Neuronal stem cell (in vitro differentiated cells): ENCODE measurements around the gene DNER.

Source experiments
- DNase-seq: peaks from one replicate; pipeline ENCODE4 v3.0.0-alpha.2; 2013; ENCODE audit warnings: low spot score
- H2AFZ ChIP-seq: one replicate; pipeline ENCODE4 v1.6.1; 2013; ENCODE audit warnings: mild to moderate bottlenecking, low read length, inconsistent platforms
- H2AK5ac ChIP-seq: 2 replicates; pipeline ENCODE4 v1.6.1; 2013; ENCODE audit warnings: low read depth, mild to moderate bottlenecking, inconsistent platforms, low read length, moderate library complexity, mixed read lengths
- H2BK120ac ChIP-seq: 2 replicates; pipeline ENCODE4 v1.6.1; 2013; ENCODE audit warnings: low read depth, mild to moderate bottlenecking, inconsistent platforms, low read length, moderate library complexity, mixed read lengths
- H2BK12ac ChIP-seq: one replicate; pipeline ENCODE4 v1.6.1; 2013; ENCODE audit warnings: low read length, inconsistent platforms
- H2BK15ac ChIP-seq: 2 replicates; pipeline ENCODE4 v1.6.1; 2013; ENCODE audit warnings: mild to moderate bottlenecking, low read length, inconsistent platforms, mixed read lengths
- H2BK5ac ChIP-seq: one replicate; pipeline ENCODE4 v1.6.1; 2013; ENCODE audit warnings: inconsistent platforms, mild to moderate bottlenecking, low read length, moderate library complexity
- H3K14ac ChIP-seq: one replicate; pipeline ENCODE4 v1.6.1; 2013; ENCODE audit warnings: low read length, inconsistent platforms
- H3K18ac ChIP-seq: 2 replicates; pipeline ENCODE4 v1.6.1; 2013; ENCODE audit warnings: low read length, inconsistent platforms
- H3K23ac ChIP-seq: 2 replicates; pipeline ENCODE4 v1.6.1; 2013; ENCODE audit warnings: low read depth, mild to moderate bottlenecking, mixed read lengths, low read length, inconsistent platforms; ENCODE audit not compliant: poor library complexity
- H3K27ac ChIP-seq: replicated peaks from 3 replicates; pipeline ENCODE4 v1.5.1; 2013; ENCODE audit warnings: low read length, inconsistent platforms
- H3K27me3 ChIP-seq, 3 experiments: 2 replicates each; pipeline ENCODE4 v1.6.1; 2013; ENCODE audit warnings: low read length in 3 of 3, mild to moderate bottlenecking in 2 of 3, inconsistent platforms in 1 of 3, low read depth in 1 of 3, mixed read lengths in 1 of 3, moderate library complexity in 1 of 3; ENCODE audit not compliant: control insufficient read depth in 3 of 3, insufficient read depth in 3 of 3
- H3K36me3 ChIP-seq, 2 donors: replicated peaks in 1 of 2; 2 replicates each; pipeline ENCODE4 v1.6.1; 2013; ENCODE audit warnings: low read length in 2 of 2; ENCODE audit not compliant: control insufficient read depth in 2 of 2, insufficient read depth in 2 of 2
- H3K4ac ChIP-seq: 2 replicates; pipeline ENCODE4 v1.6.1; 2013; ENCODE audit warnings: inconsistent platforms, mild to moderate bottlenecking, low read length, moderate library complexity
- H3K4me1 ChIP-seq, 2 donors: 1 replicate in 1 of 2; 2 replicates in 1 of 2; pipeline ENCODE4 v1.6.1; 2013; ENCODE audit warnings: low read length in 2 of 2, low read depth in 1 of 2; ENCODE audit not compliant: control insufficient read depth in 2 of 2, insufficient read depth in 1 of 2
- H3K4me2 ChIP-seq: one replicate; pipeline ENCODE4 v1.6.1; 2013; ENCODE audit warnings: mild to moderate bottlenecking, low read length, inconsistent platforms; ENCODE audit not compliant: insufficient read depth, poor library complexity, severe bottlenecking
- H3K4me3 ChIP-seq, 2 donors: 2 replicates each; pipeline ENCODE4 v1.5.1; 2013; ENCODE audit warnings: low read length in 2 of 2, mild to moderate bottlenecking in 2 of 2, inconsistent platforms in 1 of 2, moderate library complexity in 1 of 2
- H3K79me1 ChIP-seq: one replicate; pipeline ENCODE4 v1.6.1; 2013; ENCODE audit warnings: low read depth, mild to moderate bottlenecking, inconsistent platforms, low read length, moderate library complexity
- H3K9ac ChIP-seq: one replicate; pipeline ENCODE4 v1.6.1; 2013; ENCODE audit warnings: mild to moderate bottlenecking, low read depth, low read length, inconsistent platforms; ENCODE audit not compliant: poor library complexity
- H3K9me3 ChIP-seq, 2 donors: replicated peaks in 1 of 2; 2 replicates each; pipeline versions ENCODE3 to v1.6.1; 2013; ENCODE audit warnings: low read length in 2 of 2, mild to moderate bottlenecking in 2 of 2, inconsistent platforms in 1 of 2, low read depth in 1 of 2, mixed read lengths in 1 of 2, moderate library complexity in 1 of 2; ENCODE audit not compliant: control insufficient read depth in 2 of 2, insufficient read depth in 1 of 2
- H4K8ac ChIP-seq: one replicate; pipeline ENCODE4 v1.6.1; 2013; ENCODE audit warnings: low read depth, mild to moderate bottlenecking, inconsistent platforms, low read length, moderate library complexity
- H4K91ac ChIP-seq: one replicate; pipeline ENCODE4 v1.6.1; 2013; ENCODE audit warnings: low read length, low read depth, mild to moderate bottlenecking, inconsistent platforms; ENCODE audit not compliant: poor library complexity
- WGBS, 2 donors: extraction: QIAGEN DNeasy Blood & Tissue Kit; methylation state at CpG; one replicate each; pipeline ENCODE4 v1.1.7; 2013; ENCODE audit warnings: missing lambda C conversion rate in 2 of 2, mixed read lengths in 1 of 2; ENCODE audit not compliant: insufficient read length in 2 of 2, insufficient replicate concordance in 1 of 2; ENCODE audit errors: extremely low coverage in 2 of 2; 5-methylcytosine and 5-hydroxymethylcytosine counted together

DNER gene

GRCh38 chr2:229409751-229410181, 304.6 kb downstream of the DNER start:
- Histone ChIP-seq H3K4me2 (no peak overlapping the region), H3K9me3 (no peaks in the 10 kb centered on the region), H2BK120ac (no peak overlapping the region), H3K36me3 (no peaks in the 10 kb centered on the region), H2AK5ac (no peak overlapping the region), H4K8ac (no peak overlapping the region), H2BK5ac (no peak overlapping the region), H3K18ac (no peak overlapping the region), H3K27ac (no peak overlapping the region), H2BK12ac (no peak overlapping the region), H3K14ac (no peak overlapping the region), H3K27me3 (peaks cover 0 to 2% (median 0%) of the 10 kb centered on the region in 3 experiments), H3K4me3 (no peak overlapping the region), H2BK15ac (no peak overlapping the region), H3K4ac (no peak overlapping the region), H3K23ac (no peak overlapping the region), H4K91ac (no peak overlapping the region), H3K79me1 (no peaks in the 10 kb centered on the region), H3K4me1 (peaks cover 0 to 9% of the 10 kb centered on the region in 2 donors), H2AFZ (no peak overlapping the region), H3K9ac (no peak overlapping the region)
- DNase-seq = no peak
- WGBS, 2 donors = 100% methylated on average over 1 of the region's 4 CpGs; no CpG with 5 or more reads in 1 of the 2 donors

DNA sequence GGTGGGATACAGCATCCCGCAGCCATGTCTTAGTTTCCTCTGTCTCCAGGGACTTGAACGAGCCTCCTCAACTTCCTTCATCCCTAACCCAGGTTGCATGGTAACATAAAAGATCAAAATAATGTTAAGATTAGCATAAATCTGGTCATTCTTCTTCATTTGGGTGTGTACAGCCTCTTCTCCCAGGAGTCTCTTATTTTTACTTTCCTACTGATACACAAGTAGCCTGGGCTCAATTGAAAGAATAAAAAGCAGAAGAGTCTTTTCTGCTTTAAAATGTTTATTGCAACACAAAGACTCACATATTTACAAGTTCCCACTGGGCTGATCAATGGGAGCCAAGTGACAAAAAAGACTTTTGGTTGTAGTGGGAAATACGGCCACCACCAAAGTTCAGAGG, 305.4 kb downstream of the DNER start:
- H3K27ac ChIP-seq = no peak overlapping the region
- no peak overlapping the region for H2BK120ac ChIP-seq
- no peak overlapping the region for H3K4me2 ChIP-seq
- H2AFZ ChIP-seq = no peak overlapping the region
- H3K27me3 ChIP-seq = peaks cover 0 to 2% (median 0%) of the 10 kb centered on the region in 3 experiments
- H3K4me3 ChIP-seq = no peak overlapping the region
- H3K18ac ChIP-seq = no peak overlapping the region
- H2BK12ac ChIP-seq = no peak overlapping the region
- no peak overlapping the region for H4K91ac ChIP-seq
- no peak overlapping the region for H3K23ac ChIP-seq
- no peak overlapping the region for H2AK5ac ChIP-seq
- DNase-seq = no peak
- no peaks in the 10 kb centered on the region for H3K9me3 ChIP-seq
- WGBS, 2 donors = no CpG with 5 or more reads among the region's 3 CpGs
- no peak overlapping the region for H2BK15ac ChIP-seq
- H3K9ac ChIP-seq = no peak overlapping the region
- no peak overlapping the region for H3K4ac ChIP-seq
- no peak overlapping the region for H4K8ac ChIP-seq
- no peaks in the 10 kb centered on the region for H3K79me1 ChIP-seq
- H3K14ac ChIP-seq = no peak overlapping the region
- no peak overlapping the region for H2BK5ac ChIP-seq
- no peaks in the 10 kb centered on the region for H3K36me3 ChIP-seq
- H3K4me1 ChIP-seq = peaks cover 0 to 9% of the 10 kb centered on the region in 2 donors

DNA sequence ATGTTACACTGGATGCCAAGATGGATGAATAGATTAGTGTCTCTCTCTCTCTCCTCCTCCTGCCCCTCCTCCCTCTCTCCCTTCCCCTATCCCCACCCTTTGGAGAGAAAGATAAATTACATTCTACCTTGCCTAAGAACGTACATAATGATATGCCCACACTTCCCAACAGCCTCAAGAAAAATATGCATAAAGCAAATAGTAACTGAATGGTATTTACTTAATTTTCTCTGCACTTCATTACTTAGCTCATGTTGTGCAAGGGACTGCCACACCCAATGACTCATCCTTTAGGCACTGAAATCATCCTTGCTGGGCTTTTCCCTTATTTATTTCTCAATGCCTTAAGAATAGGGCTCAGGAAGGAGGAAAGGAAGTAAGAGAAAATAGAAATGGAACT, 306.0 kb downstream of the DNER start:
- DNase-seq = no peak
- H3K4me1 ChIP-seq = peaks cover 0 to 9% of the 10 kb centered on the region in 2 donors
- no peak overlapping the region for H3K23ac ChIP-seq
- no peak overlapping the region for H3K9ac ChIP-seq
- no peak overlapping the region for H3K27ac ChIP-seq
- H2AK5ac ChIP-seq = no peak overlapping the region
- H3K14ac ChIP-seq = no peak overlapping the region
- H3K4me3 ChIP-seq = no peak overlapping the region
- no peaks in the 10 kb centered on the region for H3K9me3 ChIP-seq
- H3K18ac ChIP-seq = no peak overlapping the region
- no CpG with 5 or more reads among the region's 1 CpG for WGBS, 2 donors
- H2BK12ac ChIP-seq = no peak overlapping the region
- H3K4me2 ChIP-seq = no peak overlapping the region
- H4K8ac ChIP-seq = no peak overlapping the region
- H2BK120ac ChIP-seq = no peak overlapping the region
- H2BK5ac ChIP-seq = no peak overlapping the region
- no peak overlapping the region for H2BK15ac ChIP-seq
- peaks cover 0 to 2% (median 0%) of the 10 kb centered on the region in 3 experiments for H3K27me3 ChIP-seq
- no peaks in the 10 kb centered on the region for H3K36me3 ChIP-seq
- H3K79me1 ChIP-seq = no peaks in the 10 kb centered on the region
- no peak overlapping the region for H2AFZ ChIP-seq
- no peak overlapping the region for H4K91ac ChIP-seq
- no peak overlapping the region for H3K4ac ChIP-seq

DNA sequence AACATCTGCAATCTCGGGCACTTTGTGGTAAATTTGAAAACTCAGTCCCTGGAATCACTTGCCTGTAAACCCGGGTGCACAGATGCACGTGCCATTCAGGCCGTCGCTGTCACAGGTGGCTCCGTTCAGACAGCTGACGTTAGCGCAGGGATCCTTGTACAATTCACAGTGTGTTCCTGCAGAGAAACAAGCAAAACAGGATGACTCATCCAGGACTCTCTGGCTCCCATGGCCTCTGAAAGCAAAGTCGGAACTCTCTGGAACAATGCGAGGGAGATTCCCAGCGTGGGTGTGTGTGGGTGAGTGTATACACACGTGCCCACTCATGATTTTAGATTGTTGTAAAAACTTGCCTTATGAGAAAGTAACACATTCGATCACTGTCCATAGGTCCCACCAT, 307.2 kb downstream of the DNER start:
- no peak overlapping the region for H3K14ac ChIP-seq
- no peak overlapping the region for H2AK5ac ChIP-seq
- no peak overlapping the region for H2BK15ac ChIP-seq
- peak overlapping the region; percentile 11 for H2AFZ ChIP-seq
- no peak overlapping the region for H3K27ac ChIP-seq
- H3K4me2 ChIP-seq = no peak overlapping the region
- H3K27me3 ChIP-seq = peaks cover 0 to 2% (median 0%) of the 10 kb centered on the region in 3 experiments
- H4K8ac ChIP-seq = no peak overlapping the region
- DNase-seq = no peak
- no peaks in the 10 kb centered on the region for H3K36me3 ChIP-seq
- no peak overlapping the region for H2BK120ac ChIP-seq
- no peak overlapping the region for H2BK12ac ChIP-seq
- H3K23ac ChIP-seq = no peak overlapping the region
- no peak overlapping the region for H4K91ac ChIP-seq
- H3K79me1 ChIP-seq = no peaks in the 10 kb centered on the region
- WGBS, 2 donors = no CpG with 5 or more reads among the region's 13 CpGs
- H3K4me1 ChIP-seq = peaks cover 0 to 9% of the 10 kb centered on the region in 2 donors
- H3K18ac ChIP-seq = no peak overlapping the region
- no peak overlapping the region for H2BK5ac ChIP-seq
- H3K9ac ChIP-seq = no peak overlapping the region
- H3K4me3 ChIP-seq = no peak overlapping the region
- H3K9me3 ChIP-seq = no peaks in the 10 kb centered on the region
- H3K4ac ChIP-seq = no peak overlapping the region
